ENCODE measurements around the gene IGLL5. TPM values are rescaled to one million over a fixed set of nuclear protein-coding genes. Genes with fewer than 3 reads are reported as not detected.

IGLL5 gene
- total and polyA plus RNA-seq, 5 donors: 0.65 to 0.97 TPM; not detected in 3

DNA sequence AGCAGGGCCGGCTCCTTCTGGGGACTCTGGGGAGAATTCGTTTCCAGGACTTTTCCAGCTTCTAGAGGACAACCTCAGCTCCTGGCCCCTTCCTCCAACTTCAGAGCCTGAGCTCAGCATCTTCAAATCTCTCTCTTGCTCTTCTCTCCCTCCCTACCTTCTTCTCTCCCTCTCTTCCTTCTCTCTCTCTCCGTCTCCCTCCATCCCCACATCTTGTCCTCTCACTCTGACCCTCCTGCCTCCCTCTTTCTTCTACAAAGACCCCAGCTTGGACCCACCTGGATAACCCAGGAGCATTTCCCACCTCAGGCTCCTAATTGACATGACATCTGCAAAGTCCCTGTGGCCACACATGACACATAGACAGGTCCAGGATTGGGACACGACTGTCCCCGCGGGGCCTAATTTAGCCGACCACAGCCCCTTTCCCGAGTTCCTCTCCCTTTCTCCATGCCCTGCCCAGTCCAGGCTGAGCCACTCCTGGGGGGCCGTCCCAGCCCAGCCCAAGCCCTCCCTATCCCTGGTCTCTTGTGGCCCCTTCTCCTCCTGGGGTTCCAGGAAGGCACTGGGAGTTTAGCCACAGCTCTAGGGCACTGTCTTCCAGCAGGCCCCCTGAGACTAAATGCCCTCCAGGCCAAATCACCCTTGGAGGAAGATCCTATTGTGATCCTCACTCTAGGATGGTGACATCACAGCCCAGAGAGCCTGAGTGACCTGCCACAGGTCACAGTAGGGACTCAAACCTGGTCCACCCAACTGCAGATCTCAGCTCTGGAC is 36.9 kb downstream of the IGLL5 start:
- Histone ChIP-seq H3K27ac (ENCODE audit: low read length) (no peak overlapping the region), H3K9me3 (ENCODE audit: control insufficient read depth, low read length) (no peaks in the 10 kb centered on the region), H3K4me3 (ENCODE audit: low read length) (no peak overlapping the region), H3K4me1 (ENCODE audit: control insufficient read depth, insufficient read depth, low read length) (no peaks in the 10 kb centered on the region), H3K27me3 (ENCODE audit: control insufficient read depth, insufficient read depth) (no peaks in the 10 kb centered on the region)
- ATAC-seq: no peak
- intact Hi-C loops (cut with DNase I): no loop called here
- DNase-seq: peak in 1 of 3 donors; percentile 6
- 85% methylated on average over 9 of the region's 9 CpGs for WGBS

DNA sequence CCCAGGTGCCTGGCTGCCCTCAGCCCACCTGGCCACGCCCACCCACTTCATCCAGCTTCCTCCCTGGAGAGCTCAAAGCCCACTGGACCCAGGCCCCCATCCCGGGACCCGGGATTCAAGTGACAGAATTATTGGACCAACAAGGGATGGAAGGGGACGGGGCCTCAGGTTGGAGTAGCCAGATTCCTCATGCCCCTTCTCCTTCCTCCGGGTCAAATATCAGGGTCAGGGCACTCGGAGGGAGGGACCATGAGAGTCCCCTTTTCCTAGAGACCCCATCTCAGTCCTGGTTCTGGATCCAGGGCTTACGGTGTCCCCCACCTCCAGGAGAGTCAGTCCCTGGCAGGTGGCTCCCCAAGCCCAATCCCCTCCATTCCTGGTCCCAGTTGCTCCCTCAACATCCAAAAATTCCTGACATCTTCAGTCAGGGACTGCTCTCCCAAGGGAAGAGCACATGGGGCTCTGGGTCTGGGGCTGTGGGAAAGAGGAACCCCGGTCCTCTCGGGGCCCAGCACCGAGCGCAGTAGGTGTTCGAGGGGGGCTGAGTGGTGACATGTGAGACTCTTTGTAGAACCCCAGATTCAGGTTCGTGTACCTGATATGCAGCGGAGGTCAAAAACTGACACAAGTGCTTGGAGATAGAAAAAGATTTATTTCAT is 37.7 kb downstream of the IGLL5 start:
- no peak overlapping the region for H3K4me3 ChIP-seq (ENCODE audit: low read length)
- WGBS: 81% methylated on average over 14 of the region's 14 CpGs
- H3K27me3 ChIP-seq (ENCODE audit: control insufficient read depth, insufficient read depth): no peaks in the 10 kb centered on the region
- H3K9me3 ChIP-seq (ENCODE audit: control insufficient read depth, low read length): no peaks in the 10 kb centered on the region
- intact Hi-C loops (cut with DNase I): no loop called here
- no peaks in the 10 kb centered on the region for H3K4me1 ChIP-seq (ENCODE audit: control insufficient read depth, insufficient read depth, low read length)
- peak in 1 of 3 donors; percentile 37 for DNase-seq
- no peak for ATAC-seq
- no peak overlapping the region for H3K27ac ChIP-seq (ENCODE audit: low read length)

GRCh38 chr22:22925805-22926369 is 38.3 kb downstream of the IGLL5 start:
- Histone ChIP-seq H3K27ac (ENCODE audit: low read length) (no peak overlapping the region), H3K27me3 (ENCODE audit: control insufficient read depth, insufficient read depth) (no peaks in the 10 kb centered on the region), H3K4me3 (ENCODE audit: low read length) (no peak overlapping the region), H3K9me3 (ENCODE audit: control insufficient read depth, low read length) (no peaks in the 10 kb centered on the region), H3K4me1 (ENCODE audit: control insufficient read depth, insufficient read depth, low read length) (no peaks in the 10 kb centered on the region)
- no peak for DNase-seq
- no peak for ATAC-seq
- 42% methylated on average over 8 of the region's 8 CpGs for WGBS
- intact Hi-C loops (cut with DNase I): no loop called here

DNA sequence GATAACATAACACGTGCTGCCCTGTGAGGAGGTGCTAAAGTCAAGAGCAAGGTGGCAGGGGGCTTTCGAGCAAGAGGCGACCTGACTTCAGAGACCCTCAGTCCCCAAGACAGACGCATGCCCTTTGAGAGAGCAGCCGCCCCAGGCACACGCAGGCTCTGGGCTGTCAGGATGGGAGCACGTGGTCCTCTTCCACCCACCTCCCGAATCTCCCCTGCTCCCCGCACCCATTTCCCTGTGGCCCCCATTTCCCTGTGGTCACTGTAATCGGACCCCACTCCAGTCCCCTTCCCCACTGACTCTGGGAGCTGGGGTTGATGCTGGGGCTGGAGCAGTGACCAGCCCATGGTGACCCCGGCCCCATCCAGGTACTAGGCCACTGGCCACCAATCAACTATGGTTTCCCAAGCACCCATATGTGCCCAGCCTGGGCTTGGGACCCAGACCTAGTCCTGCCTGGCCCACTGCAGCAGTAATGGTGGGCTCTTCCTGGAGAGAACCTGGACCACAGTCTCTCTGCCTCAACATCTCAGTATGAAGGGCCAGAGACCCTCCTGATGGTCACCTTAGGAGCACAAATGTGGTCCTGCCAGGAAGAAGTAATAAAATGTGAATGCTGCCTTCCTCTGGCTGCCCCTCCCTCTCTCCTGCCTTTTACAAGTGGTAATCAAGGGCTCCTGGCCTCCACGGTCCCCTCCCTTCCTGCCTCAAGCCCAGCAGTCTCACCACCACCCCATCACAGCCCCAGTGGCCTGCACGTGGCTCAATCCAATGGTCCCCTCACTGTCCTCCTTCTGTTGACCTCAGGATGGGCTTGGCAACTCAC is 39.0 kb downstream of the IGLL5 start:
- H3K4me1 ChIP-seq (ENCODE audit: control insufficient read depth, insufficient read depth, low read length): no peaks in the 10 kb centered on the region
- H3K4me3 ChIP-seq (ENCODE audit: low read length): no peak overlapping the region
- no peaks in the 10 kb centered on the region for H3K9me3 ChIP-seq (ENCODE audit: control insufficient read depth, low read length)
- no peaks in the 10 kb centered on the region for H3K27me3 ChIP-seq (ENCODE audit: control insufficient read depth, insufficient read depth)
- intact Hi-C loops (cut with DNase I): no loop called here
- no peak overlapping the region for H3K27ac ChIP-seq (ENCODE audit: low read length)
- DNase-seq (peak in 1 of 3 donors; percentile 19), ATAC-seq (no peak)
- WGBS: 61% methylated on average over 13 of the region's 13 CpGs

GRCh38 chr22:22927196-22927887 is 39.7 kb downstream of the IGLL5 start:
- no peaks in the 10 kb centered on the region for H3K9me3 ChIP-seq (ENCODE audit: control insufficient read depth, low read length)
- WGBS: 87% methylated on average over 21 of the region's 21 CpGs
- H3K4me1 ChIP-seq (ENCODE audit: control insufficient read depth, insufficient read depth, low read length): no peaks in the 10 kb centered on the region
- no peak overlapping the region for H3K4me3 ChIP-seq (ENCODE audit: low read length)
- intact Hi-C loops (cut with DNase I): no loop called here
- ATAC-seq: no peak
- DNase-seq: peak in 1 of 3 donors; percentile 26
- no peak overlapping the region for H3K27ac ChIP-seq (ENCODE audit: low read length)
- no peaks in the 10 kb centered on the region for H3K27me3 ChIP-seq (ENCODE audit: control insufficient read depth, insufficient read depth)

DNA sequence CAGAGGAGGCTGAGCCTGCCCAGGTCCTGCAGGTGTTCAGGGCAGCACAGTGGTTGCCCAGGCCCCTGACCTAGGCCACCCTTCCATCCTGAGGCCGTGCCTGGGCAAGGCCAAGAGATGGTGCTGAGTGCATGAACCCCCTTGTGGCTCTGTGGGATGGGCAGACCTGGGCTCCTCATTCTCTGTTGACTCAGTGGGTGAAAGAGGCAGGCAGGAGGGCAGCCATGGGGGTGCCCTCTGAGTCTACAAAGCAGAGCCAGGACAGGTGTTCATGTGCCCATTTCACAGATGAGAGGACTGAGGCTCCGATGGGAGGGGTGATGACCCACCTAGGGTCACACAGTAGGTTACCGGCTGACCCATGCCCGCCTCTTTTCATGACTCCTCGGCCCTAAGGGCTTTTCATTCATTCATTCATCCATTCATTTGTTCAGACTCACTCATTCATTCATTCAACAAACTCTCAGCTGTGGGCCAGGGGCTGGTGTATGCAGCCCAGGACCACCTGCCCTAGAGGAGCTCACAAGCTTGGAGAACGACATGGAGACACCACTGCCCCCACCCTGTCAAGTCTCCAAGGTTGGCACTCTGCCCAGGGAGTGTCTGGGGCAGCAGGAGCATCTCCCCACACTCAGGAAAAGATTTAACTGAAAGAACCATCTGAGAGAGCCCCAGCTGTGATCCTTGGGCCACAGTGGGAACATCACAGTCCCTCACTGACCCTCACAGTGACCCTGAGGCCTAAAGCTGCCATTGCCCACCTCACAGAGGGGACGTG is 40.5 kb downstream of the IGLL5 start:
- Histone ChIP-seq H3K27me3 (ENCODE audit: control insufficient read depth, insufficient read depth) (no peaks in the 10 kb centered on the region), H3K9me3 (ENCODE audit: control insufficient read depth, low read length) (no peaks in the 10 kb centered on the region), H3K27ac (ENCODE audit: low read length) (no peak overlapping the region), H3K4me1 (ENCODE audit: control insufficient read depth, insufficient read depth, low read length) (no peaks in the 10 kb centered on the region), H3K4me3 (ENCODE audit: low read length) (no peak overlapping the region)
- 73% methylated on average over 7 of the region's 7 CpGs for WGBS
- intact Hi-C loops (cut with DNase I): no loop called here
- peak in 1 of 3 donors; percentile 31 for DNase-seq
- ATAC-seq: no peak

- no peaks in the 10 kb centered on the region for H3K9me3 ChIP-seq (ENCODE audit: control insufficient read depth, low read length)
- H3K27me3 ChIP-seq (ENCODE audit: control insufficient read depth, insufficient read depth): no peaks in the 10 kb centered on the region
- no peak overlapping the region for H3K27ac ChIP-seq (ENCODE audit: low read length)
- intact Hi-C loops (cut with DNase I): no loop called here
- no peaks in the 10 kb centered on the region for H3K4me1 ChIP-seq (ENCODE audit: control insufficient read depth, insufficient read depth, low read length)
- DNase-seq (peak; percentile 57 to 72 (median 60)), ATAC-seq (peak; percentile 22 to 91)
- WGBS: 53% methylated on average over 11 of the region's 11 CpGs
- H3K4me3 ChIP-seq (ENCODE audit: low read length): no peak overlapping the region
Measured at GRCh38 chr22:22928666-22929380, 41.2 kb downstream of the IGLL5 start.

- Histone ChIP-seq H3K4me1 (ENCODE audit: control insufficient read depth, insufficient read depth, low read length) (no peaks in the 10 kb centered on the region), H3K9me3 (ENCODE audit: control insufficient read depth, low read length) (no peaks in the 10 kb centered on the region), H3K27ac (ENCODE audit: low read length) (no peak overlapping the region), H3K4me3 (ENCODE audit: low read length) (no peak overlapping the region), H3K27me3 (ENCODE audit: control insufficient read depth, insufficient read depth) (no peaks in the 10 kb centered on the region)
- DNase-seq (no peak), ATAC-seq (no peak)
- WGBS: 86% methylated on average over 16 of the region's 16 CpGs
- intact Hi-C loops (cut with DNase I): no loop called here
Measured at GRCh38 chr22:22929381-22930221, 42.0 kb downstream of the IGLL5 start.

DNA sequence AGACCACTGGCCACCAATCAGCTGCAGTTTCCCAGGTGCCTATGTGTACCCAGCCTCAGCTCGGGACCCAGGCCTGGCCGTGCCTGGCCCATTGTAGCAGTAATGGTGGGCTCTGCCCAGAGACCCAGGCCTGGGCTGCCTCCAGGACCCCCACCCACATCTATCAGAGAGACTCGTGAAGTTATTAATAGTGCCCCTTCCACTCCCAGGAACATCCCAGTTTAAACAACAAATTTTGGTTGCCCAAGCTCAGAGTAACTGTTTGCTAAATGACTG is 42.5 kb downstream of the IGLL5 start:
- ATAC-seq (no peak), DNase-seq (no peak)
- Histone ChIP-seq H3K27me3 (ENCODE audit: control insufficient read depth, insufficient read depth) (no peaks in the 10 kb centered on the region), H3K4me3 (ENCODE audit: low read length) (no peak overlapping the region), H3K9me3 (ENCODE audit: control insufficient read depth, low read length) (no peaks in the 10 kb centered on the region), H3K4me1 (ENCODE audit: control insufficient read depth, insufficient read depth, low read length) (no peaks in the 10 kb centered on the region), H3K27ac (ENCODE audit: low read length) (no peak overlapping the region)
- intact Hi-C loops (cut with DNase I): no loop called here
- 79% methylated on average over 3 of the region's 3 CpGs for WGBS
